HCT116 (cell line): ENCODE measurements around the gene RBM39. TPM values are rescaled to one million over a fixed set of nuclear protein-coding genes. Genes with fewer than 3 reads are reported as not detected.

Experiments
- ATAC-seq: fragments of 200-7000 bp; cut with Tn5 transposase; 2 replicates; pipeline ENCODE4 v1.9.1; 2020; ENCODE audit warnings: mild to moderate bottlenecking, moderate library complexity
- BruUV-seq: library from RNA; stranded (reverse); fragments of 400-500 nt; replicated peaks from 2 replicates; lab custom pipeline; 2021; lab: Mats Ljungman, UMichigan
- CTCF ChIA-PET: fragments of 300-600 bp; sonication (Branson Sonifier 250); formaldehyde crosslinking; loops from one replicate; lab custom pipeline; 2021; ENCODE audit warnings: antibody characterized with exemption; lab: Charles Lee
- POLR2A ChIA-PET: fragments of 300-600, 350-600 bp; sonication (Branson Sonifier 250); formaldehyde crosslinking; loops from one replicate; lab custom pipeline; 2021; ENCODE audit warnings: antibody characterized with exemption; lab: Charles Lee
- RAD21 ChIA-PET, 2 experiments: fragments of 300-600 bp; sonication (Branson Sonifier 250); formaldehyde crosslinking; loops; one replicate each; lab custom pipeline; 2023; ENCODE audit warnings: low total read pairs in 2 of 2; ENCODE audit not compliant: uncharacterized antibody in 2 of 2, unreplicated experiment in 2 of 2, low non-redundant PET in 1 of 2; lab: Charles Lee
- DNase-seq: peaks from one replicate; pipeline ENCODE4 v3.0.0-alpha.2; 2010; ENCODE audit warnings: low read depth, low spot score
- H2AFZ ChIP-seq: fragments of 200-600 bp; shearing (Covaris generic), sonication (generic); 2 replicates; pipeline ENCODE4 v1.6.1; 2017; ENCODE audit warnings: low read depth, mixed run types, mixed read lengths, antibody characterized with exemption, low read length; ENCODE audit not compliant: poor library complexity, severe bottlenecking
- H3K27ac ChIP-seq: 2 replicates; pipeline ENCODE4 v1.5.1; 2012; ENCODE audit warnings: low read depth, low read length
- H3K27me3 ChIP-seq: fragments of 200-600 bp; sonication (generic); 2 replicates; pipeline ENCODE4 v1.6.1; 2016; ENCODE audit warnings: mixed run types, low read length, mixed read lengths; ENCODE audit not compliant: insufficient read depth
- H3K36me3 ChIP-seq, 2 experiments: fragments of 200-500 bp in 1 of 2; fragments of 200-600 bp in 1 of 2; sonication (Bioruptor generic) in 1 of 2; sonication (generic) in 1 of 2; 2 replicates each; pipeline versions ENCODE4 v1.5.1 to v1.6.1; 2014 to 2016; ENCODE audit warnings: low read length in 2 of 2, inconsistent platforms in 1 of 2, mixed read lengths in 1 of 2, mixed run types in 1 of 2; ENCODE audit not compliant: insufficient read depth in 2 of 2, control insufficient read depth in 1 of 2
- H3K4me1 ChIP-seq, 2 experiments: fragments of 200-600 bp in 1 of 2; sonication (generic) in 1 of 2; 2 replicates each; pipeline versions ENCODE4 v1.5.1 to v1.6.1; 2012 to 2017; ENCODE audit warnings: low read length in 2 of 2, inconsistent platforms in 1 of 2, mild to moderate bottlenecking in 1 of 2, mixed read lengths in 1 of 2, mixed run types in 1 of 2, moderate library complexity in 1 of 2; ENCODE audit not compliant: insufficient read depth in 2 of 2, control insufficient read depth in 1 of 2
- H3K4me2 ChIP-seq: fragments of 200-600 bp; sonication (generic); 2 replicates; pipeline ENCODE4 v1.6.1; 2017; ENCODE audit warnings: mixed run types, low read length, mixed read lengths
- H3K4me3 ChIP-seq, 2 experiments: fragments of 200-600 bp in 1 of 2; sonication (generic) in 1 of 2; replicated peaks in 1 of 2; 2 replicates each; pipeline ENCODE4 v1.5.1; 2011 to 2016; ENCODE audit warnings: low read length in 2 of 2, control low read depth in 1 of 2, low read depth in 1 of 2, mild to moderate bottlenecking in 1 of 2, mixed read lengths in 1 of 2, mixed run types in 1 of 2
- H3K79me2 ChIP-seq: fragments of 200-600 bp; sonication (generic); 2 replicates; pipeline ENCODE4 v1.6.1; 2017; ENCODE audit warnings: mild to moderate bottlenecking, mixed run types, low read length, moderate library complexity, mixed read lengths; ENCODE audit not compliant: insufficient read depth
- H3K9ac ChIP-seq: fragments of 200-600 bp; sonication (generic); 2 replicates; pipeline ENCODE4 v1.6.1; 2016; ENCODE audit warnings: low read length, mixed read lengths
- H3K9me2 ChIP-seq: fragments of 200-600 bp; sonication (generic), shearing (Covaris generic); 2 replicates; pipeline ENCODE4 v1.6.1; 2017; ENCODE audit warnings: mixed run types, mild to moderate bottlenecking, moderate library complexity; ENCODE audit not compliant: insufficient read depth
- H3K9me3 ChIP-seq, 2 experiments: fragments of 200-500 bp in 1 of 2; fragments of 200-600 bp in 1 of 2; sonication (Bioruptor generic) in 1 of 2; sonication (generic) in 1 of 2; 2 replicates each; pipeline ENCODE4 v1.6.1; 2014 to 2017; ENCODE audit warnings: low read length in 2 of 2, mixed read lengths in 2 of 2, inconsistent platforms in 1 of 2, low read depth in 1 of 2, mild to moderate bottlenecking in 1 of 2, mixed run types in 1 of 2, moderate library complexity in 1 of 2; ENCODE audit not compliant: control insufficient read depth in 1 of 2, insufficient read depth in 1 of 2
- H4K20me1 ChIP-seq: fragments of 200-600 bp; sonication (generic), shearing (Covaris generic); 2 replicates; pipeline ENCODE4 v1.6.1; 2017; ENCODE audit warnings: mixed run types, mild to moderate bottlenecking, moderate library complexity; ENCODE audit not compliant: insufficient read depth
- CBX3 ChIP-seq: IDR thresholded peaks from 2 replicates; pipeline ENCODE4 v1.6.1; 2012; ENCODE audit warnings: low read depth
- CEBPB ChIP-seq: IDR thresholded peaks from 2 replicates; pipeline ENCODE4 v1.6.1; 2012; ENCODE audit warnings: low read depth
- ELF1 ChIP-seq: IDR thresholded peaks from 2 replicates; pipeline ENCODE4 v1.6.1; 2012; ENCODE audit warnings: low read depth, borderline replicate concordance
- EZH2 ChIP-seq: fragments of 200-600 bp; sonication (generic); IDR thresholded peaks from 2 replicates; pipeline ENCODE4 v1.6.1; 2017; ENCODE audit warnings: antibody characterized with exemption, mixed run types
- EZH2phosphoT487 ChIP-seq: fragments of 200-600 bp; IDR thresholded peaks from 2 replicates; pipeline ENCODE4 v1.6.1; 2018; ENCODE audit warnings: antibody characterized with exemption, borderline replicate concordance
- FOSL1 ChIP-seq: IDR thresholded peaks from 2 replicates; pipeline ENCODE4 v1.6.1; 2012; ENCODE audit warnings: low read depth
- JUND ChIP-seq: IDR thresholded peaks from 2 replicates; pipeline ENCODE4 v1.6.1; 2012
- POLR2A ChIP-seq: IDR thresholded peaks from 2 replicates; pipeline ENCODE4 v1.7.0; 2011; ENCODE audit warnings: borderline replicate concordance; ENCODE audit not compliant: insufficient read depth, insufficient read length; ENCODE audit errors: extremely low read depth
- POLR2AphosphoS5 ChIP-seq: IDR thresholded peaks from 2 replicates; pipeline ENCODE4 v1.6.1; 2011; ENCODE audit warnings: mild to moderate bottlenecking, low read depth, low read length, moderate library complexity
- RAD21 ChIP-seq: IDR thresholded peaks from 2 replicates; pipeline ENCODE4 v1.6.1; 2012; ENCODE audit warnings: low read depth, mild to moderate bottlenecking
- SIN3A ChIP-seq: IDR thresholded peaks from 2 replicates; pipeline ENCODE4 v1.6.1; 2012; ENCODE audit warnings: low read depth
- SP1 ChIP-seq: IDR thresholded peaks from 2 replicates; pipeline ENCODE4 v1.6.1; 2012; ENCODE audit warnings: low read depth
- TCF7L2 ChIP-seq: IDR thresholded peaks from 2 replicates; pipeline ENCODE4 v1.7.0; 2011; ENCODE audit warnings: borderline replicate concordance, inconsistent platforms; ENCODE audit not compliant: insufficient read depth, insufficient read length; ENCODE audit errors: extremely low read depth
- ZFX ChIP-seq: fragments of 450-650 bp; IDR thresholded peaks from 2 replicates; pipeline ENCODE4 v1.6.1; 2017
- intact Hi-C: fragments of 100-400 bp; cut with micrococcal nuclease; formaldehyde crosslinking; loops from 2 replicates; pipeline ENCODE4 v1.10.0; 2022
- total RNA-seq: library from RNA; stranded (reverse); gene quantifications from one replicate; pipeline ENCODE4 v1.2.1, GENCODE V29; 2021; ENCODE audit not compliant: unreplicated experiment
- TF ChIP-seq, protein P1 (sequence below): IDR thresholded peaks from 2 replicates; pipeline ENCODE4 v1.6.1; 2011; ENCODE audit warnings: mild to moderate bottlenecking, low read length, moderate library complexity; ENCODE audit not compliant: insufficient replicate concordance; ENCODE audit errors: extremely low read depth
- TF ChIP-seq, protein P2 (sequence below): IDR thresholded peaks from 2 replicates; pipeline ENCODE4 v1.6.1; 2012
- TF ChIP-seq, protein P3 (sequence below): IDR thresholded peaks from 2 replicates; pipeline ENCODE4 v1.6.1; 2012
- TF ChIP-seq, protein P4 (sequence below), 3 experiments: fragments of 200-600 bp in 1 of 3; sonication (generic) in 1 of 3; IDR thresholded peaks in 2 of 3; conservative IDR thresholded peaks in 1 of 3; 2 replicates each; pipeline ENCODE4 v1.5.1; 2012 to 2017; ENCODE audit warnings: low read depth in 2 of 3, low read length in 2 of 3, antibody characterized with exemption in 1 of 3, borderline replicate concordance in 1 of 3, control low read depth in 1 of 3, mild to moderate bottlenecking in 1 of 3, mixed read lengths in 1 of 3, mixed run types in 1 of 3, moderate library complexity in 1 of 3; ENCODE audit not compliant: insufficient read depth in 1 of 3

RBM39 gene
- total RNA-seq, 1 experiment from 2014 or later = 234 TPM

DNA sequence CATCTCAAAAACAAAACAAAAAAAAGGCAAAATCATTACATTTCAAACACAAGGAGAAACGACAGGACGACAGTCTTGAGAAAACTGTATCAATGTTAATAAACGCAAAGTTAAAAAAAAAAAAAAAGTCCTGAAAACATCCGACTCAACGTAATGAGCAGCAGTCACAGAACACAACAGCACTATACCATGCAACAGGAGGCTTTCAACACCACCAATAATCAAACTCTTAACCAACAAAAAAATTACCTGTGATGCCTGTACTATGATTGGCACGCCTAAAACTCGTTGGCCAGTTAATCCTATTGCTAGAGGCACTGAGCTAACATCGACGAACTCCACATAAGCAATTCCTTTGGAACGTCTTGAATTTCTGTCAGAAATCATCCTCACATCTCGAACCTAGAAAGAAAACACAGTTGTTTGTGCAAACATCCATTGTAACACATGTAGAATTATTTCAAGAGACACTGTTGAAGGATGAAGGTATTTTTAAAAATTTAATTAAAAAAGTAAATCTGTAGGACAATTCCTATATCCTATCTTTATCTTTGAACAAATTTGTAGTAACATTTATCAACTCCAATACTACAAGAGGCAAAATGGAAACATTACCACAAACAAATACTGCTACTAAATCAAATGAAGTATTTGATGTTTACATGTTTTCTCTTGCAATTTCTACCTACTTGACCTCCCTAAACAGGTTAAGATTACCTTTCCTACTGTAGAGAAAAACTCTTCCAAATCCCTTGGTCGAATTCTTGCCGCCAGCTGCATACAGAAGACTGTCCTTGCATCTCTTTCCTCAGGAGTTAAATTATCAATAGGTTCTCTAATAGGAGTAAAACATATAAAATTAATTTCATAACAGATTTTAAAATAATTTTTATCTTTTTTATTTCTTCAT, 17.5 kb downstream of the RBM39 start:
- no peak overlapping the region for H3K9ac ChIP-seq
- no peak for DNase-seq
- H3K27ac ChIP-seq = no peak overlapping the region
- H3K4me3 ChIP-seq = no peak overlapping the region
- H3K79me2 ChIP-seq = peaks cover 100% of the 10 kb centered on the region
- H3K36me3 ChIP-seq = peaks cover 84 to 87% of the 10 kb centered on the region in 2 experiments
- H3K4me2 ChIP-seq = no peak overlapping the region
- peaks cover 31% of the 10 kb centered on the region; the same call in 1 of the 2 replicates for H4K20me1 ChIP-seq
- TF ChIP-seq JUND (no peak), ELF1 (no peak), RAD21 (no peak), EZH2 (no peak), FOSL1 (no peak), TCF7L2 (no peak), POLR2AphosphoS5 (no peak), POLR2A (no peak), CEBPB (no peak), SP1 (no peak), ZFX (no peak), EZH2phosphoT487 (no peak), CBX3 (no peak), SIN3A (no peak)
- TF ChIP-seq, protein P1, sequence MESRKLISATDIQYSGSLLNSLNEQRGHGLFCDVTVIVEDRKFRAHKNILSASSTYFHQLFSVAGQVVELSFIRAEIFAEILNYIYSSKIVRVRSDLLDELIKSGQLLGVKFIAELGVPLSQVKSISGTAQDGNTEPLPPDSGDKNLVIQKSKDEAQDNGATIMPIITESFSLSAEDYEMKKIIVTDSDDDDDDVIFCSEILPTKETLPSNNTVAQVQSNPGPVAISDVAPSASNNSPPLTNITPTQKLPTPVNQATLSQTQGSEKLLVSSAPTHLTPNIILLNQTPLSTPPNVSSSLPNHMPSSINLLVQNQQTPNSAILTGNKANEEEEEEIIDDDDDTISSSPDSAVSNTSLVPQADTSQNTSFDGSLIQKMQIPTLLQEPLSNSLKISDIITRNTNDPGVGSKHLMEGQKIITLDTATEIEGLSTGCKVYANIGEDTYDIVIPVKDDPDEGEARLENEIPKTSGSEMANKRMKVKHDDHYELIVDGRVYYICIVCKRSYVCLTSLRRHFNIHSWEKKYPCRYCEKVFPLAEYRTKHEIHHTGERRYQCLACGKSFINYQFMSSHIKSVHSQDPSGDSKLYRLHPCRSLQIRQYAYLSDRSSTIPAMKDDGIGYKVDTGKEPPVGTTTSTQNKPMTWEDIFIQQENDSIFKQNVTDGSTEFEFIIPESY = no peak
- TF ChIP-seq, protein P2, sequence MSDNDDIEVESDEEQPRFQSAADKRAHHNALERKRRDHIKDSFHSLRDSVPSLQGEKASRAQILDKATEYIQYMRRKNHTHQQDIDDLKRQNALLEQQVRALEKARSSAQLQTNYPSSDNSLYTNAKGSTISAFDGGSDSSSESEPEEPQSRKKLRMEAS = no peak
- TF ChIP-seq, protein P3, sequence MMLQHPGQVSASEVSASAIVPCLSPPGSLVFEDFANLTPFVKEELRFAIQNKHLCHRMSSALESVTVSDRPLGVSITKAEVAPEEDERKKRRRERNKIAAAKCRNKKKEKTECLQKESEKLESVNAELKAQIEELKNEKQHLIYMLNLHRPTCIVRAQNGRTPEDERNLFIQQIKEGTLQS = no peak
- TF ChIP-seq, protein P4, sequence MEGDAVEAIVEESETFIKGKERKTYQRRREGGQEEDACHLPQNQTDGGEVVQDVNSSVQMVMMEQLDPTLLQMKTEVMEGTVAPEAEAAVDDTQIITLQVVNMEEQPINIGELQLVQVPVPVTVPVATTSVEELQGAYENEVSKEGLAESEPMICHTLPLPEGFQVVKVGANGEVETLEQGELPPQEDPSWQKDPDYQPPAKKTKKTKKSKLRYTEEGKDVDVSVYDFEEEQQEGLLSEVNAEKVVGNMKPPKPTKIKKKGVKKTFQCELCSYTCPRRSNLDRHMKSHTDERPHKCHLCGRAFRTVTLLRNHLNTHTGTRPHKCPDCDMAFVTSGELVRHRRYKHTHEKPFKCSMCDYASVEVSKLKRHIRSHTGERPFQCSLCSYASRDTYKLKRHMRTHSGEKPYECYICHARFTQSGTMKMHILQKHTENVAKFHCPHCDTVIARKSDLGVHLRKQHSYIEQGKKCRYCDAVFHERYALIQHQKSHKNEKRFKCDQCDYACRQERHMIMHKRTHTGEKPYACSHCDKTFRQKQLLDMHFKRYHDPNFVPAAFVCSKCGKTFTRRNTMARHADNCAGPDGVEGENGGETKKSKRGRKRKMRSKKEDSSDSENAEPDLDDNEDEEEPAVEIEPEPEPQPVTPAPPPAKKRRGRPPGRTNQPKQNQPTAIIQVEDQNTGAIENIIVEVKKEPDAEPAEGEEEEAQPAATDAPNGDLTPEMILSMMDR (IDR thresholded peaks at IDR 0.05 in 2 of 3, conservative IDR thresholded peaks at IDR 0.05 in 1 of 3; ENCODE audit: borderline replicate concordance in 1 of 3, insufficient read depth in 1 of 3, low read depth in 2 of 3, low read length in 2 of 3) = no peak
- H3K9me2 ChIP-seq = no peaks in the 10 kb centered on the region
- ChIA-PET RAD21 (no interaction called here), CTCF (no interaction called here), POLR2A (no interaction called here)
- no peak for ATAC-seq
- intact Hi-C loops = no loop called here
- H2AFZ ChIP-seq = no peak overlapping the region
- H3K9me3 ChIP-seq = no peaks in the 10 kb centered on the region
- H3K27me3 ChIP-seq = no peaks in the 10 kb centered on the region
- no TSS peak for BruUV-seq
- no peaks in the 10 kb centered on the region for H3K4me1 ChIP-seq
